ENCODE data around the gene TEK.

DNA sequence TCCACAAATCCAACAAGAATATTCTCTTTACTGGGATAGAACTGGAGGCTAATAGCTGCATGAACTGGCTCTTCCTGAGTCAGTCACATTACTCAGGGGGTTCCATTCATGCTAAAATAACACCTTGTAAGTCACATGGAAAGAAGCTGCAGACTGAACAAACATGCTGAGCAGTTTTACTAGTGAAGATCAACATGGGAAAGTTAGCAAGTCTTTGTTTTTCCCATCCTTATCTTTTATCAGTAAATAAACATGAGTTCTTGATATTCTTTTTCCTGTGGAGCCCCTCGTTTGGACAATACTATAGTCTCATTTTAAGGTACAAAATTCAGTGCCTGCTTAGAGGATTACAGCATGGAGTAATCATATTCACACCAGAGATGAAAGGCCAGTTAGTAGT, 43.7 kb upstream of the TEK start:
- TF ChIP-seq, protein P1, sequence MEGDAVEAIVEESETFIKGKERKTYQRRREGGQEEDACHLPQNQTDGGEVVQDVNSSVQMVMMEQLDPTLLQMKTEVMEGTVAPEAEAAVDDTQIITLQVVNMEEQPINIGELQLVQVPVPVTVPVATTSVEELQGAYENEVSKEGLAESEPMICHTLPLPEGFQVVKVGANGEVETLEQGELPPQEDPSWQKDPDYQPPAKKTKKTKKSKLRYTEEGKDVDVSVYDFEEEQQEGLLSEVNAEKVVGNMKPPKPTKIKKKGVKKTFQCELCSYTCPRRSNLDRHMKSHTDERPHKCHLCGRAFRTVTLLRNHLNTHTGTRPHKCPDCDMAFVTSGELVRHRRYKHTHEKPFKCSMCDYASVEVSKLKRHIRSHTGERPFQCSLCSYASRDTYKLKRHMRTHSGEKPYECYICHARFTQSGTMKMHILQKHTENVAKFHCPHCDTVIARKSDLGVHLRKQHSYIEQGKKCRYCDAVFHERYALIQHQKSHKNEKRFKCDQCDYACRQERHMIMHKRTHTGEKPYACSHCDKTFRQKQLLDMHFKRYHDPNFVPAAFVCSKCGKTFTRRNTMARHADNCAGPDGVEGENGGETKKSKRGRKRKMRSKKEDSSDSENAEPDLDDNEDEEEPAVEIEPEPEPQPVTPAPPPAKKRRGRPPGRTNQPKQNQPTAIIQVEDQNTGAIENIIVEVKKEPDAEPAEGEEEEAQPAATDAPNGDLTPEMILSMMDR (IDR thresholded peaks at IDR 0.05), result no peak
- TF ChIP-seq POLR2A (IDR thresholded peaks at IDR 0.05) (no peak), EP300 (IDR thresholded peaks at IDR 0.05) (no peak)
